ENCODE data around the gene GCSAM.
A peak's percentile ranks its signal among the peaks of the same experiment; 100 is the strongest.

The GCSAM gene

DNA sequence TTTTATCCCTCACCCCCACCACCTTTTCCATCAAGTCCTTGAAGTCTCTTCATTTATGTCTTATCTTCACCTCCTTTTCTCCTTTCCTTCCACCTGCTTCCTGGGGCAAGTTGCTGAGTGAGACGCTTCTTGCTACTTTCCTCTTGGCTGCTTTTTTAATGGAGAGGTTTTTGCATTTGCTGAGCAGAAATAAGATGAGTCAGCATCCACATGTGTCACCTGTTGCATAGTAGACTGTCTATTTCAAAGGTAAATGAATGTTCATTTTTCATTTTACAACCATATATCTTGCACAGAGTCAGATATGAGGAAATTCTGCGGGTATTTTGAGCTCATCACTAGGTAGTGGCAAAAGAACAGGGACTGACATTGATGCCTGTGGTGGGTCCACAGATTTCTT, 28.3 kb downstream of the GCSAM start:
- no peak for DNase-seq (ENCODE audit: low read depth in 2 of 2)

DNA sequence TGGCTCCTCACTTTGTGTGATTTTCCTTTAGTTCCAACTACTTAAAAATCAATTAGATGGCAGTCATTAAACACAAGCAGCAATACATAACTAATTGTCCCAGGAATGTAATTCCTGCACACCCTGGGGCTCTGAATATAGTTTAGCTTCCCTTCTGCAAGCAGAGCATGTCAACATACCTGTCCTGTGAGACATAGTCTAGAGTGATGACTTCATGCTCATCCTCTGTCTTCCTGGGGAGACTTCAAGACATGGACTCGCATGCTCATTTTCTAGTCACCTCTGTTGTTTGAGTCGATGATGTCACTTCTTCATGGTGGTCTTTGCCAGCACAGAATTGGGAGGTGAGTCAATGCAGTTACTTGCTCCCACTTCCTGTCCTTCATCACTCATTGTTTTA, 31.1 kb downstream of the GCSAM start:
- no peak for DNase-seq (ENCODE audit: low read depth in 2 of 2)

DNA sequence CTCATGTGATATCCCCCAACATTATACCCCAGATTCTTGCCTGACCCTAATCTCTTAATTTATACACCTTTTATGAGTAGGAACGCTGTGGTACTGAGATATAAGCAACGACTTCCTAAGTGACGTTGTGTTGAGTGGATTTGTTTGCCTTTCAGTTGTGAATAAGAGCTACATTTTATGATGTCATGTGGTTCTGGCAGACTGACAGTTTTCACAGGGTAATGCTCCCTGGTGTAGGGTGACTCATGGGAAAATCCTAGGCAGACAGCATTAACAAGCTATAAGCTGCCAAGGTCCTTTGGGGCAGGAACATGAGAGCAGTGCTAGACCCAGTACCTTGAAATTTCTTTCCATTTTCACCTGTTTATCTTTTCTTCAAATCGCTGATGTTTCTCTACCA, 35.7 kb downstream of the GCSAM start:
- DNase-seq (ENCODE audit: low read depth in 2 of 2) = no peak

DNA sequence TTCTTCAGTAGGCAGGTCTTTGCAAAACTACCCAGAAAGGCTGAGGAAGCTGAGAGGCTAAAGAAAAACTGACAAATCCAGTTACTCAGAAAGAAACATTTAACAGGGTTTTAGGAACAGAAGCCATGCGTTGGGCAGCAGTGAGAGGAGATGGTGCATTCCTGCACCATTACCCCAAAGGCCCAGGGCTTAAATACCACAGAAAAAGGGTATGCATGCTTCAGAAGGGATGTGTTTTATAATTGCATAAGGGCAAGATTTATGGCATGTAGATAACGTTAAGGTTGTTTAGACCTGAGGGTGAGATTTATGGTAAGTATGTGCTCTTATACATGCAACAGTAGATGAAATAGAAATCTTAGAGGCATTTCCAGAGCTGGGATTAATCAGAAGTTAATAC, 36.9 kb downstream of the GCSAM start:
- DNase-seq (ENCODE audit: low read depth in 2 of 2) = no peak

DNA sequence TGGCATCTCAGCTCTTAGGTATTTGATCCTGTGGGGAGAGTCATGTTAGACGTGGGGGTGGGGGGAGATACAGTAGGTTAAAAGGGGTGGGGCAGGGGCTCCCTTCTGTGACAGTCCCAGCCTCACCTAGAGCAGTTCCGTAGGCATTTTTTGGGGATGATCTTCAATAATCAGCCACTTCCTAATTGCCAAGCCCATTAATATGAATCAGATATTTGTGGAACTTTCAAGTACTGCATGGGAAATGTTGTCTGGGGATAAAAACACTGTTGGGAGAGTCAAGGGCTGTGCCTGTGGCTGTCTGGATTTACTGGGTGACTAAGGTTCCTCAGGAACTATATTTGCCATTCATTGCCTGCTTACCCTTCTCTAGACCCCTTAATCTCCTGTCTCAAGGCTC, 37.3 kb downstream of the GCSAM start:
- no peak for DNase-seq (ENCODE audit: low read depth in 2 of 2)

DNA sequence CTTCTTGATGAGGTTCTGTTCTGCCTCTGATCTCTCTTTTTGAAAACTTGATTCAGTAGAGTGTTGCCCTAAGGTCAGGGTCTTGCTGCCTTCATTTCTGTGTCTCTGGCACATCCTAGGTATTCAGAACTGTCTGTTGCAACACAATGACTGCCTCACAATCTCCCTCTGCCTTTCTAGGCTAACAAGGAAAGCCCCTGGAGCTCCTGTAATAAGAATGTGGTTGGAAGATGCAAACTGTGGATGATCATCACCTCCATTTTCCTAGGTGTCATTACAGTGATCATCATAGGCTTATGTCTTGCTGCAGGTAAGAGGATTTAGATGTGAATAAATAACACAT, 39.9 kb downstream of the GCSAM start:
- DNase-seq (ENCODE audit: low read depth in 2 of 2) = no peak

DNA sequence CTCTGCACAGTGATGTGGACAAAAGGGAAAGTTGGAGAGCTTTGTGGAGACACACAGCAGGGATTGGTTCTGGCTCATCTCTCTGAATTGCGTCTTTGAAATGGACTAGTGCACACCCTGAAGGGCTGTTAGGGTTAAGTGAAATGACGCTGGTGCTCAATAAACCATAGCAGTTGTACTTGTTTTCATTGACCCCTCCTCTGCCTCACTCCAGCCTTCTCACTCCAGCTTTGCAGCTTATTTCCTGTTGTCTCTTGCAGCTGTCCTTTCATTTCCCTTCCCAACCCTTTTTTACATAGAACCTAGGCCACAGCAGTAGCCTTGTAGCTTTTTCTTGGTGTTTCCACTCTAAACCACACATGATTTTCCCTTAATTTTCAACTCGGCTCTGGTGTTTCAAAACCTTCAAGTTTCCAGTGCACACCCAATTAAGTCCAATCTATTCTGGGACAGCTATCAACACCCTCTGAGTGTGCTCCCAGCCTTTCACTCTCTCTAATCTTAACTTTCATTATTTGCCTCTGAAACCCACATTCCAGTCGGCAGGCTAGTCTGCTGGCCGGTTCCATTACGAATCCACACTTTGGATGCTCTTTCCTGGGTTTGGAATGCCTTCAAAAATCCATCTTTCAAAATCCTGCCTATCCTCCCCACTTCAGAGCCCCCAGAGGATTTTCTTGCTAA, 40.4 kb downstream of the GCSAM start:
- no peak for DNase-seq (ENCODE audit: low read depth in 2 of 2)

DNA sequence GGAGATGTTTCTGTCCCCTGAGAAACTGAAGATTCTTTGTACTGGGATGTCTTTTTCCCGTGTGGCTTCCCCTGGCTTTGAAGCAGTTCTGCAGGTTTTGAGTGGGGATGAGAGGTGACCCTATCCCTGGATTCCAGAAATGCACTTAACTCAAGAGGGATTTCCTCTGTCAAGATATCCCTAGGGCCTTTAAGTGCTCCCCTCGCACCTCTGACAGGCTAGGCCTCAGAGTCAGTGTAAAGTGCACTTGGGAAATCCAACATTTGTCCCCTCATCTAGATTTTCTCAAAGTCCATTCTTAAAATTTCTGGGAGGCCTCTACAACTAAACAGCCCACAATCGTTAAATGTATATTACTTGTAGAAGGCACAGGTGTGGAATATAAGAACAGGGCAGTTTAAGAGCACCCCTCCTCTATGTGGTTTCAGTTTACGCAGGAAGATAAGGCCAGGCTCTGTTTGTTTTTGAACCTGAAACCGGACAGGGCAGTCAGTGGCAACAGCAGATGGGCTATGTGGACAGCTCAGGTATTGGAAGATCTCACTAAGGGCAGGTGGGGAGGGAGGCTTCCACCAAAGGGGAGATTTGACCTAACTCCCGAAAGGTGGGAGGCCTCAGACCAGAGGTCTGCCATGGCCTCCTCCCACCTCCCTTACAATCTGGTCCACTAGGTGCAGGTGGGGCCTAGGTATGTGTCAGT, 42.0 kb downstream of the GCSAM start:
- no peak for DNase-seq (ENCODE audit: low read depth in 2 of 2)

DNA sequence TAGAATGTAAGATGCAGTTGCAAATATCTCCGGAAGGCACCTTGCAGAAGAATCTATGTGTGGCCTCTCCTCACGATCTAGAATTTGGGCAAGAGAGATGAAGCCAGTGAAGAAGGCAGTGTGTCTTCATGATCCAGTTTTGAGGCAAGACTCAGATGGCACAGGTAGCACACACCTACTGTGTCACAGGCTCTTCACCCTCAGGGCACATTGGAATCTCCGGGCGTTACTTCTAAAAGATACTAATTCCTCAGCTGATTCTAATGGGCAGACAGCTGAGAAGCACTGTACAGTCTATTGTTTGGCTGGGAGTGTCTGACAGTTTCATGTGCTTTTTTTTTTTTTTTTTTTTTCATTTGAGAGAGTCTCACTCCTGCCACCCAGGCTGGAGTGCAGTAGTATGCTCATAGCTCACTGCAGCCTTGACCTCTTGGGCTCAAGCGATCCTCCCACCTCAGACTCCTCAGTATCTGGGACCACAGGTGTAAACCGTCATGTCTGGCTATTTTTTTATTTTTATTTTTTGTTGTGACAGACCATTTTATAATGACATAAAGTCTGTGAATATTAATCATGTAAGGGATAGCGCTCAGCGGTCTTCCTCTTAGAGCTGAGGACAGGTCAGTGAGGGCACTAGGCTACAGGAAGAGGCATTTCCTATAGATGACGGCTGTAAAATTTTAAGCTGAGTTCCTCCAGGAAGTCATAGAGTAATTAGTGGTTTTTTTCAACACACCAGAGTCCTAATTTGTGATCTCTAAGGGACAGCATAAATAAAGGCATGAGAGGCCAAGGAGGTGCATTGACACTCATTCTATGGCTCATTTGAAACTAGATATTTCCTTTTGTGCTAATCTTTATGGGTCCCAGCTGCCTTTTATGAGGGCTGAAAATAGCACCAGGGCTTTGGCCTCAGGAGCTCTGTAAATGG, 42.8 kb downstream of the GCSAM start:
- DNase-seq (ENCODE audit: low read depth in 2 of 2) = no peak

DNA sequence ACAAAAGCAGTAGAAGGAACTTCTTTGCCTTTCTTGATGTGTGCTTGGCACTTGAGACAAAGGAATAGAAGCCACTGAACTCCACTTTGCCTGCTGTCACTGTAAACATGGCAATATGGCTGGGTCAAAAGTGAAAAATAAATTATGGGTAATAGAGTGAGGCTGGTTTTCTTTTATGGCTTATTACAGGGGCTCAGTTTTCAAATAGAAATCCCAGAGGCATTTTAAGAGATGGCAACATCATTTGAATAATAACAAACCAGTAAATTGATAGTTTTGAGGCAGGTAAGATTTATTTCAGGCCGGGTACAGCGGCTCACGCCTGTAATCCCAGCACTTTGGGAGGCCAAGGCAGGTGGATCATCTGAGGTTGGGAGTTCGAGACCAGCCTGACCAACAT, 44.1 kb downstream of the GCSAM start:
- DNase-seq (ENCODE audit: low read depth in 2 of 2) = no peak

DNA sequence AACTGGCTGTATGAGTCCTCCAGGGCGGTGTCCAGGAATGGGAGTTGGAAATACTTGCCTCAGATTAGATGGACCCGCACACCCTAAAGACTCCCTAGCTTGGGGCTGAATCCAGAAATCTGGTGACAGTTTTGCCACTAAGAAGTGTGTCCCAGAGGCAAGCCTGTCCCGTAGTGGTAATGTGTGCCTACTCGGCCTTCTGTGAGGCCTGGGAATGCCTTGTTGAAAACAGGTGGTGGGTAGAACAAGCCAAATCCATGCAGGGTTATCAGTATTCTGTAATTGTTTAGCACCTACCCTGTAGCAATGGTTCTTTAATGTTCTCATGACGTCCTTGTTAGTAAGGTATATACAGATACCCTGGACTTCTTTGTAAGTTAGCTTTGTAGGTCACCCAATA, 45.3 kb downstream of the GCSAM start:
- DNase-seq (ENCODE audit: low read depth in 2 of 2) = no peak

DNA sequence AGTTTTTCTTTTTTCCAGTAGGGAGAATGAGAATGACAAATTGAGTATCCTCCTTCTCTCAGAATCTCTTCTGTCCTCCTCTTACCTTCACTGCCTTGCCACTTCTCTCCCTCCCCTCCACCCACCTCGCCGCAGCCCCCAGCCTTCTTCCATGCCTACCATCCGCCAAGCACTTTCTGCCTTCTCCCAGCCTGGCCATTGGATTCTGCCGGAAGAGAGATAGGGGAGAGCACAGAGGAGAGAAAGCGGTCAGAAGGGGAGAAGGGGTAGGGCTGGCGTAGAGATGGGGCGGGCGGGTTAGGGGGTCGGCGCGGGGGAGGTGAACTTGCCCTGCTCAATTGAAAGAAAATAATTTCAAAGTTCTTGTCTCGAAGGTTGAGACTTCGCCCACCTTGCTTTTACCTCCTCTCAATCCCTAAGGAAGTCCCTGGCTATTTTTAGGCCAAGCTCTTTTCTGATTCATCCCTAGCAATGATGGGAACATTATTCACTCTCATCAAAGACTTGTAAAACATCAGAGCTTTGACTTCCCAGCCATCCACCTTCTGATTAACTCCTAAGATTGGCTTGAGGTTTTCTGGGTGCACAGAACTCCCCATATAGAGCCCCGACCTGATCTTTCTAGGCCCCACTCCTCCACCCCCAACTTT, 46.0 kb downstream of the GCSAM start:
- DNase-seq (ENCODE audit: low read depth in 2 of 2) = no peak

DNA sequence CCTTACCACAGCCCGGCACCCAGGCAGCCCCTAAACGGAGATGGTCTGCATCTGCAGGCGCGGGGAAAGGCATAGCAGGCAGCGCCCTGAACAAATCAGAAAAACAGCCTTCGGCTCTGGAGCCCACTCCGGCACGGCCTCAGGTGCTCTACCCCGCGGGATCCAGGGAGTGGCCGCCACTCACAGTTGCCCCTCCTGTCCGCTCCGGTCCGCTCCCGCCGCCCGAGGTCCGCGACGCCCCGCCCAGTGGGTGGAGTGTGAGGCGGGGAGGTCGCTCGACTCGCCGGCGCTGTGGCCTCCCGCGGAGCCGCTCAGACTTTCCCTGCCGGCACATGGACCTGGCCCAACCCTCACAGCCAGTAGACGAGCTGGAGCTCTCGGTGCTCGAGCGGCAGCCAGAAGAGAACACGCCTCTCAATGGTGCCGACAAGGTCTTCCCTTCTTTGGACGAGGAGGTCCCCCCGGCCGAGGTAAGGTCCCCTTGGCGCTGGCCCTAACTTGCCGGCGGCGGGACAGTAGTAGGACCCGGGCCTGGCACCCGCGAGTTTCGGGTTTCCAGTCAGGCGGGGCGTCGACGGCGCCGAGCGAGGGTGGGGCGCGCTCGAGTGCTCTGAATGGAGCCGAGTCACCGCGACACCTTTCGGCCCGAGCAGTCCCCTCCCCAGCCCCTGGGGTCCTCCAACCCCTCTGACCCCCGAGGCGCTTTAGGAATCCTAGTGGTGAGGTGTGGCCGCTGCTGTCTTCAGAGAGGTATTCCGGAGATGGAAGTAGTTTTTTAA, 46.8 kb downstream of the GCSAM start, which contains the start of gene C3orf52:
Gene C3orf52 (plus strand): TSS at position 314 of the 779 bp plus-strand sequence. CDS start 19 bp downstream, at position 333.
- DNase-seq (ENCODE audit: low read depth in 2 of 2) = peak in 1 of 2 donors; percentile 42

DNA sequence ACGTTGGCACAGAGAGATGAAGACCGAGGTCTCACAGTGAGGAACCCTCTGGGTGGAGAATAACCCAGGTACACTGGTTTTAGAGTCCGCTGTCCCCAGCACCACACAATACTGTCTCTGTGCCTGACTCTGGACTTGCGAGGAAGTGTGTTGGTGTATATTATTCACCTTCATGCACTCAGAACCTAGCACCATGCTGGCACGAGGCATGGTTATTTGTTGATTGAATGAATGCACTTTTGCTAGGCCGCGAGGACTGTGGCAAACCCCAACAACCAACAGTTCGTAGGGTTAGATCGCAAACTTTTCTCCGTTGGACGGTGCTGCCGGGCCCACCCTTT, 47.3 kb downstream of the GCSAM start:
- DNase-seq (ENCODE audit: low read depth in 2 of 2) = no peak

DNA sequence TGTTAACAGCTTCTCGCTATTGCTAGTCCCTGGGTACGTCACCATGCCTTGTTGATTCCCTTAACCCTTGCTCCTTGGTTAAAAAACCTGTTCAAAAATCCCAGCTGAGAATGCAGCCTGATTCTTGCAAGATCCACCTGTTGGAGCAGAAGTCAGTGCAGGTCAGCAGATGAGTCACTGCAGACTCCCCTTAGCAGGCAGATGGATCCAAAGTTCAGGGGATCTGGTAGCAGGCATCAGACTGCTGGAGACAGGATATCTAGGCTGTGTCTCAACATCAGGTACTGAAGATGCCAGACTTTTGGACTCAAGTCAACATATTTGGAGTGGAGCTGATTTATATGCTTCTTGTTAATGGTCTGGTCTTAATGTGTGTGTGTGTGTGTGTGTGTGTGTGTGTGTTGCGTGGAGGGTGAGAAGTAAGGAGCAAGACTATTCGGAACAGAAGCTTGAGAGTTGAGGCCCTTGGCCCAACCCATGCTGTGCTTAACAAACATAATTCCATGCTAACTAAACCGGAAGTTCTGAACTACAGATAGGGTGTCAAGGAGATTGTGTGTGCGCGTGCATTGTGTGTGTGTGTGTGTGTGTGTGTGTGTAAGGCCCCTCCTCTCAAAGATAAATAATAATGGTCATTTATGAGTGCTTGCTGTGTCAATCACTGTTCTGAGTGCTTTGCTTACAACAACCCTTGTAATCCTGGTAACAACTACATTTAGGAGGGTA, 47.9 kb downstream of the GCSAM start:
- DNase-seq (ENCODE audit: low read depth in 2 of 2) = no peak

DNA sequence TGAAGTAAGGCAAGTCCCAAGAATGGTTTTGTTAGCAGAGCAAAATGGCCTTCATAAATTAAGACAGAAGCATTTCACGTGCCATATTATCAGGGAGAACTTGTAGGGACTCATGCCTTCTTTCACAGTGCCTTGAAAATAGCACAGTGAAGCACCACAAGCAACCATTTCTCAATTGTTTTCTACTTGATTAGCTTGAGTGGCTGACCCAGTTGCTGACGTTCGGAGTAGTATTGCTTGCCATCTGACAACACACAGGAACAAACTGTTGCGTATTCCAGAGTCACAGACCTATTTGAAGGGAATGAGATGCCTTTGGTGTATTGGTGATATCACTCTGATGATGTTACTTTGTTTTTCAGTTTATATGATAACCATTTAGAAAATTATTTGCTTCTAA, 49.8 kb downstream of the GCSAM start:
- DNase-seq (ENCODE audit: low read depth in 2 of 2) = no peak

DNA sequence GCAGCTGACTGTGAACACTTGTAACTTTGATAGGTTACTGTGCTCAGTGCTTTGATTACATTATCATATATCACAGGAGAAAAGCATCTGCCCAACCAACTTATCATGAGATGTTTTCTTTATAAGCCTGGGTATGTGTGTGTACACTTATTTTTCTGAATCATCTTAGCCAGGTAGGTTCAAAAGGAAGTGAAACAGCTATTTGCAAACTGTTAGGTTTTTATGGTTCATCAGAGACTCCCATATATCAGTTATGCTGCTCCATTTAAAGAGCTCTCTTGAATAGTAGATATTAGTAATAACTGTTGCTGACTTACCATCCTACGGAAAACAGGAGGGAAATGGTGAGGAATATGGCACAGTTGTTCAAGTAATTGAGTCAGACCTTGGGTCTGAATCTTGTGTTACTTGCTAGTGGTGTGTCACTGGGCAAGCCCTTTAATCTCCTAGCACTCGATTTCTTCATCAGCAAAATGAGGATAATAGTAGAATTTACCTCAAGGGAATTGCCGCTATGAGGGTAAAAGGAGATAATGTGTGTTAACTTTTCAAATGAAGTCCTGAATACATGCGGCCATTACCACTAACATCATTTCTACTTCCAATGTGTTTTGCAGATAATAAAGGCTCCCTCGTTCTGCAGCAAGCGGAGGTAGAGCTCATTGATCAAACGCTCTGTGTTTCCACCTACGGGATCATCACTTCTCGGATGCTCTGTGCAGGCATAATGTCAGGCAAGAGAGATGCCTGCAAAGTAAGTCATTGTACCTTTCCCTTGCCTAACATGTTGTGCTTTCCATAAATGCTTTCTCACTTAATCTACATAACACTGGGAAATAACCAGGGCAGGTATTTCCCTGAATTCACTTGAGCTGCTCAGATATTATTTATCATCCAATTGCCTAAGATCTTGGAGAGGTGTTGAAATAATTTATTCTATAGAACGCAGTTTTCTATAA, 54.6 kb downstream of the GCSAM start:
- no peak for DNase-seq (ENCODE audit: low read depth in 2 of 2)

DNA sequence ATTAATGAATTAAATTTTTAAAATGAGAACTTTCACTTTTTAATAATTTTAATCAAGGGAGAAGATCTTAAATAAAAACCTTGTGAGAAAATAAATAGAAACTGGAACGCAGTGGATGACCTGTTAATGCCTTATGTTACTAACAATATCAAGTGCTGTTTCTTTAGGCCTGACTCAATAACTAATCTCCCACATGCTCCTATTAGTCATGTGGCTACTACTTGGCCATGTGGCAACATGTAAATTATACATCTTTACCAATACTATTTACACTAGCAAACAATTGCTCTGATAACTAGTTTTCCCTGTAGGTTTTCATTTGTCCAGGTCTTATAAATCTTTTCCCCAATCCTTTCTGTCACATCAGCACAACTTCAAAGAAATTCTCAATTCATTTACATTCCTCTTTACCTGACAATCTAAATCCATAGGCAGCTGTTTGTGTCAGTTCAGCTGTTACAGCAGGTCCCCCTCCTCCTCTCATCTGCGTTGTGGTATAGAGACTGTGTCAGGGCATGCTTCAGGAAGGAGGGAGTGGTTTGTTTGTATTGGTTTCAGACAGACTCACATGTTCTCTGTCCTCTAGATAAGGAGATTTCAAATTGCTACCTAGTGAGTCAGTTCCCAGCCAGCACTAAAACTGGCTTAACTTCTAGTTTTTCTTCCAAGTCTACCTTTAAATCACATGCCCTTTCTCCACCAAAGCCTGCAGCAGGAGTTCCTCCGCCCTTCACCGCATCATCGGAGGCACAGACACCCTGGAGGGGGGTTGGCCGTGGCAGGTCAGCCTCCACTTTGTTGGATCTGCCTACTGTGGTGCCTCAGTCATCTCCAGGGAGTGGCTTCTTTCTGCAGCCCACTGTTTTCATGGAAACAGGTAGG, 58.2 kb downstream of the GCSAM start:
- DNase-seq (ENCODE audit: low read depth in 2 of 2) = no peak

DNA sequence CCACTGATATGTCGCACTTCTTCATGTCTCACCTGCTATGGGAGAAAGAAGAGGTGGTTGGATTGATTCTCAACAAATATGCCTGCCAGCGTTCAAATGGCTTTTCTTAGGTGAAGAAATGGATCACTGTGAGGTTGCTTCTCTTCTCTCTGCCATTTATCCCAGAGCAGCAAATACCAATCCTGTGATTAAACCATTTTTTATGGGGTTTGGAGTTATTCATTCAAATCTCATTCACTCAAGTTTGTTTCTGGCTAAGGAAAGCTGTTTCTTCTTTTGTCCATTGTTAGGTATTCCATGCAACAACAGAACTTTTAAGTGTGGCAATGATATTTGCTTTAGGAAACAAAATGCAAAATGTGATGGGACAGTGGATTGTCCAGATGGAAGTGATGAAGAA, 59.0 kb downstream of the GCSAM start:
- no peak for DNase-seq (ENCODE audit: low read depth in 2 of 2)
